IPS-15b (cell line): ENCODE data around the gene AGO3.

Source experiments
- H3K27me3 ChIP-seq: one replicate; pipeline ENCODE4 v1.6.1; 2013; ENCODE audit warnings: low read length; ENCODE audit not compliant: control insufficient read depth, insufficient read depth
- H3K36me3 ChIP-seq: one replicate; pipeline ENCODE4 v1.6.1; 2013; ENCODE audit warnings: low read length; ENCODE audit not compliant: control insufficient read depth, insufficient read depth
- H3K4me1 ChIP-seq: one replicate; pipeline ENCODE4 v1.6.1; 2013; ENCODE audit warnings: mild to moderate bottlenecking, low read length; ENCODE audit not compliant: control insufficient read depth, insufficient read depth
- H3K4me3 ChIP-seq: one replicate; pipeline ENCODE4 v1.5.1; 2013; ENCODE audit warnings: low read depth, low read length
- H3K9ac ChIP-seq: one replicate; pipeline ENCODE4 v1.6.1; 2013; ENCODE audit warnings: low read depth, mild to moderate bottlenecking, low read length
- H3K9me3 ChIP-seq: one replicate; pipeline ENCODE4 v1.6.1; 2013; ENCODE audit warnings: mild to moderate bottlenecking, low read length; ENCODE audit not compliant: control insufficient read depth, insufficient read depth

AGO3 gene

GRCh38 chr1:36085686-36086526 is 155.0 kb downstream of the AGO3 start:
- H3K27me3 ChIP-seq: peaks cover 6% of the 10 kb centered on the region
- no peaks in the 10 kb centered on the region for H3K36me3 ChIP-seq
- H3K4me3 ChIP-seq: no peak overlapping the region
- H3K4me1 ChIP-seq: no peaks in the 10 kb centered on the region
- H3K9ac ChIP-seq: no peak overlapping the region
- no peaks in the 10 kb centered on the region for H3K9me3 ChIP-seq

GRCh38 chr1:36086529-36087232 is 155.8 kb downstream of the AGO3 start:
- Histone ChIP-seq H3K4me1 (no peaks in the 10 kb centered on the region), H3K4me3 (no peak overlapping the region), H3K27me3 (peaks cover 6% of the 10 kb centered on the region), H3K9ac (no peak overlapping the region), H3K9me3 (no peaks in the 10 kb centered on the region), H3K36me3 (peaks cover 2% of the 10 kb centered on the region)

GRCh38 chr1:36087233-36088123 is 156.6 kb downstream of the AGO3 start:
- Histone ChIP-seq H3K9me3 (no peaks in the 10 kb centered on the region), H3K9ac (no peak overlapping the region), H3K4me1 (no peaks in the 10 kb centered on the region), H3K4me3 (peak overlapping the region; percentile 95), H3K27me3 (peaks cover 6% of the 10 kb centered on the region), H3K36me3 (peaks cover 10% of the 10 kb centered on the region)

GRCh38 chr1:36088265-36088576 is 157.3 kb downstream of the AGO3 start:
- peak overlapping the region; percentile 95 for H3K4me3 ChIP-seq

GRCh38 chr1:36088577-36089392 is 157.9 kb downstream of the AGO3 start, which contains the start of gene ADPRS:
Gene ADPRS, plus strand, starts transcription at chr1:36088892. Its CDS starts 13 bp downstream, at chr1:36088905.
- H3K4me3 ChIP-seq: peak within 1 kb of the TSS; percentile 95
- peaks cover 6% of the 10 kb centered on the region for H3K27me3 ChIP-seq
- no peaks in the 10 kb centered on the region for H3K9me3 ChIP-seq
- H3K9ac ChIP-seq: peak within 1 kb of the TSS; percentile 66
- H3K36me3 ChIP-seq: peaks cover 21% of the 10 kb centered on the region
- H3K4me1 ChIP-seq: no peaks in the 10 kb centered on the region

More at GRCh38 chr1:36088265-36088576, 157.3 kb downstream of the AGO3 start:
- Histone ChIP-seq H3K27me3 (peaks cover 6% of the 10 kb centered on the region), H3K9me3 (no peaks in the 10 kb centered on the region), H3K9ac (no peak overlapping the region), H3K36me3 (peaks cover 16% of the 10 kb centered on the region), H3K4me1 (no peaks in the 10 kb centered on the region)

GRCh38 chr1:36089393-36090121 is 158.7 kb downstream of the AGO3 start:
- peak overlapping the region; percentile 95 for H3K4me3 ChIP-seq
- peak overlapping the region; percentile 66 for H3K9ac ChIP-seq

GRCh38 chr1:36091141-36091540 is 160.2 kb downstream of the AGO3 start:
- Histone ChIP-seq H3K4me1 (no peaks in the 10 kb centered on the region), H3K9me3 (no peaks in the 10 kb centered on the region), H3K4me3 (no peak overlapping the region), H3K36me3 (peaks cover 34% of the 10 kb centered on the region), H3K9ac (no peak overlapping the region), H3K27me3 (no peaks in the 10 kb centered on the region)

More at GRCh38 chr1:36089393-36090121, 158.7 kb downstream of the AGO3 start:
- Histone ChIP-seq H3K9me3 (no peaks in the 10 kb centered on the region), H3K4me1 (no peaks in the 10 kb centered on the region), H3K27me3 (peaks cover 6% of the 10 kb centered on the region), H3K36me3 (peaks cover 29% of the 10 kb centered on the region)

GRCh38 chr1:36091698-36092097 is 160.8 kb downstream of the AGO3 start:
- peaks cover 34% of the 10 kb centered on the region for H3K36me3 ChIP-seq
- no peaks in the 10 kb centered on the region for H3K4me1 ChIP-seq
- no peaks in the 10 kb centered on the region for H3K9me3 ChIP-seq
- no peak overlapping the region for H3K4me3 ChIP-seq
- no peaks in the 10 kb centered on the region for H3K27me3 ChIP-seq
- H3K9ac ChIP-seq: no peak overlapping the region

- no peaks in the 10 kb centered on the region for H3K27me3 ChIP-seq
- H3K9me3 ChIP-seq: no peaks in the 10 kb centered on the region
- H3K36me3 ChIP-seq: peaks cover 34% of the 10 kb centered on the region
- no peak overlapping the region for H3K9ac ChIP-seq
- H3K4me3 ChIP-seq: no peak overlapping the region
- H3K4me1 ChIP-seq: no peaks in the 10 kb centered on the region
Observed at GRCh38 chr1:36092166-36092797, 161.4 kb downstream of the AGO3 start.

GRCh38 chr1:36092798-36093185 is 161.9 kb downstream of the AGO3 start:
- no peaks in the 10 kb centered on the region for H3K9me3 ChIP-seq
- H3K9ac ChIP-seq: no peak overlapping the region
- H3K27me3 ChIP-seq: no peaks in the 10 kb centered on the region
- peaks cover 34% of the 10 kb centered on the region for H3K36me3 ChIP-seq
- H3K4me1 ChIP-seq: no peaks in the 10 kb centered on the region
- H3K4me3 ChIP-seq: no peak overlapping the region
